ENCODE data around the gene CMTM3. TPM values are rescaled to one million over a fixed set of nuclear protein-coding genes. Genes with fewer than 3 reads are reported as not detected.

The CMTM3 gene
- total and polyA plus RNA-seq, 2 experiments from 2014 or later = 16.4 to 16.6 TPM

DNA sequence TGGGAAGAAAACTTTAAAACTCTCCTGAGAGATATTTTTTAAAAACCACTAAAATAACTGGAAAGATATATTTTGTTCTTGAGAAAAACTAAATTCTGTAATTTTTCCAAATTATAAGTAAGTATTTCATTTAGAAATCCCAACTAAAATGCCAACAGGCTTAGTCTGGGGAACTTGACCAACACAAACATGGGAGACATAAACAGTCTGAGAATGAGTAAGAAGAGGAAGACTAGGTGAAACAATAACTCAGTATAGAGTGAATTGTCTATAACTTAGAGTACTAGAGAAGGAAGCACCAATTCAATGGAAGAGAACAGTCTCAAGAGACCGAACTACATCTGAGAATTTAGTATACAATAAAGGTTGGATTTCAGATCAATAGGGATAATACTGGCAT is 35.4 kb upstream of the CMTM3 start:
- Histone ChIP-seq H3K4me2 (no peak overlapping the region), H3K27ac (ENCODE audit: low read depth) (no peak overlapping the region)
- H3K27ac Mint-ChIP-seq = no peak overlapping the region

DNA sequence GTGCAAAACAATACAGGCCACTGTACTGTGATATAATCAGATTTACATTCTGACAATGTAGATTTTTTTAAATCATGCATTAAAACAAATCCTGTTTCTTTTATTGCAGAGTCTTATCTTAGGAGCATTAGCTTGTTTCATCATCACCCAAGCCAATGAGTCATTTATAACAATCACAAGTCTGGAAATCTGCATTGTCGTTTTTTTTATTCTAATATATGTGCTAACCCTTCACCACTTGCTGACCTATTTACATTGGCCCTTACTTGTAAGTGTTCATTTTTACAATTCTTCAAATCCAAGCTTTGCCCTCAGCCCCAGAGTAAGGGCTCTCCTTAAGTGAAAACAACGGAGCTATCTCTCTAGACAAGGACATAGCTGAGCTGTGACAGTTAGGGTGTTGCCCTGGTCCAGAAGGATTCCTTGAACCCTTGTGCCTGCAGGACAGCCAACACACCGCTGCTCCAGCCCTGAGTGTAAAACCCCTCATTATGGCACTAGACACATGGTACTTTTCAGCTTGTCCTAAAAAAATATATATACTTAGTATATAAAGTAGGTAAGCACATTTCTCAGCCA is 34.6 kb upstream of the CMTM3 start:
- no peaks in the 10 kb centered on the region for H3K4me1 Mint-ChIP-seq
- TF ChIP-seq, protein P1, sequence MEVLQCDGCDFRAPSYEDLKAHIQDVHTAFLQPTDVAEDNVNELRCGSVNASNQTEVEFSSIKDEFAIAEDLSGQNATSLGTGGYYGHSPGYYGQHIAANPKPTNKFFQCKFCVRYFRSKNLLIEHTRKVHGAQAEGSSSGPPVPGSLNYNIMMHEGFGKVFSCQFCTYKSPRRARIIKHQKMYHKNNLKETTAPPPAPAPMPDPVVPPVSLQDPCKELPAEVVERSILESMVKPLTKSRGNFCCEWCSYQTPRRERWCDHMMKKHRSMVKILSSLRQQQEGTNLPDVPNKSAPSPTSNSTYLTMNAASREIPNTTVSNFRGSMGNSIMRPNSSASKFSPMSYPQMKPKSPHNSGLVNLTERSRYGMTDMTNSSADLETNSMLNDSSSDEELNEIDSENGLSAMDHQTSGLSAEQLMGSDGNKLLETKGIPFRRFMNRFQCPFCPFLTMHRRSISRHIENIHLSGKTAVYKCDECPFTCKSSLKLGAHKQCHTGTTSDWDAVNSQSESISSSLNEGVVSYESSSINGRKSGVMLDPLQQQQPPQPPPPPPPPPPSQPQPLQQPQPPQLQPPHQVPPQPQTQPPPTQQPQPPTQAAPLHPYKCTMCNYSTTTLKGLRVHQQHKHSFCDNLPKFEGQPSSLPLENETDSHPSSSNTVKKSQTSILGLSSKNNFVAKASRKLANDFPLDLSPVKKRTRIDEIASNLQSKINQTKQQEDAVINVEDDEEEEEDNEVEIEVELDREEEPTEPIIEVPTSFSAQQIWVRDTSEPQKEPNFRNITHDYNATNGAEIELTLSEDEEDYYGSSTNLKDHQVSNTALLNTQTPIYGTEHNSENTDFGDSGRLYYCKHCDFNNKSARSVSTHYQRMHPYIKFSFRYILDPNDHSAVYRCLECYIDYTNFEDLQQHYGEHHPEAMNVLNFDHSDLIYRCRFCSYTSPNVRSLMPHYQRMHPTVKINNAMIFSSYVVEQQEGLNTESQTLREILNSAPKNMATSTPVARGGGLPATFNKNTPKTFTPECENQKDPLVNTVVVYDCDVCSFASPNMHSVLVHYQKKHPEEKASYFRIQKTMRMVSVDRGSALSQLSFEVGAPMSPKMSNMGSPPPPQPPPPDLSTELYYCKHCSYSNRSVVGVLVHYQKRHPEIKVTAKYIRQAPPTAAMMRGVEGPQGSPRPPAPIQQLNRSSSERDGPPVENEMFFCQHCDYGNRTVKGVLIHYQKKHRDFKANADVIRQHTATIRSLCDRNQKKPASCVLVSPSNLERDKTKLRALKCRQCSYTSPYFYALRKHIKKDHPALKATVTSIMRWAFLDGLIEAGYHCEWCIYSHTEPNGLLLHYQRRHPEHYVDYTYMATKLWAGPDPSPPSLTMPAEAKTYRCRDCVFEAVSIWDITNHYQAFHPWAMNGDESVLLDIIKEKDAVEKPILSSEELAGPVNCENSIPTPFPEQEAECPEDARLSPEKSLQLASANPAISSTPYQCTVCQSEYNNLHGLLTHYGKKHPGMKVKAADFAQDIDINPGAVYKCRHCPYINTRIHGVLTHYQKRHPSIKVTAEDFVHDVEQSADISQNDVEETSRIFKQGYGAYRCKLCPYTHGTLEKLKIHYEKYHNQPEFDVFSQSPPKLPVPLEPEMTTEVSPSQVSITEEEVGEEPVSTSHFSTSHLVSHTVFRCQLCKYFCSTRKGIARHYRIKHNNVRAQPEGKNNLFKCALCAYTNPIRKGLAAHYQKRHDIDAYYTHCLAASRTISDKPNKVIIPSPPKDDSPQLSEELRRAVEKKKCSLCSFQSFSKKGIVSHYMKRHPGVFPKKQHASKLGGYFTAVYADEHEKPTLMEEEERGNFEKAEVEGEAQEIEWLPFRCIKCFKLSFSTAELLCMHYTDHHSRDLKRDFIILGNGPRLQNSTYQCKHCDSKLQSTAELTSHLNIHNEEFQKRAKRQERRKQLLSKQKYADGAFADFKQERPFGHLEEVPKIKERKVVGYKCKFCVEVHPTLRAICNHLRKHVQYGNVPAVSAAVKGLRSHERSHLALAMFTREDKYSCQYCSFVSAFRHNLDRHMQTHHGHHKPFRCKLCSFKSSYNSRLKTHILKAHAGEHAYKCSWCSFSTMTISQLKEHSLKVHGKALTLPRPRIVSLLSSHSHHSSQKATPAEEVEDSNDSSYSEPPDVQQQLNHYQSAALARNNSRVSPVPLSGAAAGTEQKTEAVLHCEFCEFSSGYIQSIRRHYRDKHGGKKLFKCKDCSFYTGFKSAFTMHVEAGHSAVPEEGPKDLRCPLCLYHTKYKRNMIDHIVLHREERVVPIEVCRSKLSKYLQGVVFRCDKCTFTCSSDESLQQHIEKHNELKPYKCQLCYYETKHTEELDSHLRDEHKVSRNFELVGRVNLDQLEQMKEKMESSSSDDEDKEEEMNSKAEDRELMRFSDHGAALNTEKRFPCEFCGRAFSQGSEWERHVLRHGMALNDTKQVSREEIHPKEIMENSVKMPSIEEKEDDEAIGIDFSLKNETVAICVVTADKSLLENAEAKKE (CRISPR knock-in tag; IDR thresholded peaks at IDR 0.05) = no peak
- TF ChIP-seq EZH2phosphoT487 (IDR thresholded peaks at IDR 0.05; ENCODE audit: unreplicated experiment) (no peak), EZH2 (IDR thresholded peaks at IDR 0.05; ENCODE audit: low read depth, unreplicated experiment) (no peak), ZNF114 (CRISPR knock-in tag; IDR thresholded peaks at IDR 0.05) (no peak), STAT1 (IDR thresholded peaks at IDR 0.05; ENCODE audit: unreplicated experiment) (no peak), JUNB (IDR thresholded peaks at IDR 0.05; ENCODE audit: unreplicated experiment) (no peak), CREB1 (CRISPR knock-in tag; IDR thresholded peaks at IDR 0.05; ENCODE audit: low read depth) (no peak), POLR2AphosphoS5 (IDR thresholded peaks at IDR 0.05; ENCODE audit: low read depth) (no peak), ZNF331 (CRISPR knock-in tag; IDR thresholded peaks at IDR 0.05; ENCODE audit: low read depth) (no peak), NANOG (IDR thresholded peaks at IDR 0.05; ENCODE audit: borderline replicate concordance) (no peak)
- TF ChIP-seq, protein P2, sequence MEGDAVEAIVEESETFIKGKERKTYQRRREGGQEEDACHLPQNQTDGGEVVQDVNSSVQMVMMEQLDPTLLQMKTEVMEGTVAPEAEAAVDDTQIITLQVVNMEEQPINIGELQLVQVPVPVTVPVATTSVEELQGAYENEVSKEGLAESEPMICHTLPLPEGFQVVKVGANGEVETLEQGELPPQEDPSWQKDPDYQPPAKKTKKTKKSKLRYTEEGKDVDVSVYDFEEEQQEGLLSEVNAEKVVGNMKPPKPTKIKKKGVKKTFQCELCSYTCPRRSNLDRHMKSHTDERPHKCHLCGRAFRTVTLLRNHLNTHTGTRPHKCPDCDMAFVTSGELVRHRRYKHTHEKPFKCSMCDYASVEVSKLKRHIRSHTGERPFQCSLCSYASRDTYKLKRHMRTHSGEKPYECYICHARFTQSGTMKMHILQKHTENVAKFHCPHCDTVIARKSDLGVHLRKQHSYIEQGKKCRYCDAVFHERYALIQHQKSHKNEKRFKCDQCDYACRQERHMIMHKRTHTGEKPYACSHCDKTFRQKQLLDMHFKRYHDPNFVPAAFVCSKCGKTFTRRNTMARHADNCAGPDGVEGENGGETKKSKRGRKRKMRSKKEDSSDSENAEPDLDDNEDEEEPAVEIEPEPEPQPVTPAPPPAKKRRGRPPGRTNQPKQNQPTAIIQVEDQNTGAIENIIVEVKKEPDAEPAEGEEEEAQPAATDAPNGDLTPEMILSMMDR (conservative IDR thresholded peaks at IDR 0.05; ENCODE audit: low read depth in 2 of 2) = no peak
- TF ChIP-seq, protein P3, sequence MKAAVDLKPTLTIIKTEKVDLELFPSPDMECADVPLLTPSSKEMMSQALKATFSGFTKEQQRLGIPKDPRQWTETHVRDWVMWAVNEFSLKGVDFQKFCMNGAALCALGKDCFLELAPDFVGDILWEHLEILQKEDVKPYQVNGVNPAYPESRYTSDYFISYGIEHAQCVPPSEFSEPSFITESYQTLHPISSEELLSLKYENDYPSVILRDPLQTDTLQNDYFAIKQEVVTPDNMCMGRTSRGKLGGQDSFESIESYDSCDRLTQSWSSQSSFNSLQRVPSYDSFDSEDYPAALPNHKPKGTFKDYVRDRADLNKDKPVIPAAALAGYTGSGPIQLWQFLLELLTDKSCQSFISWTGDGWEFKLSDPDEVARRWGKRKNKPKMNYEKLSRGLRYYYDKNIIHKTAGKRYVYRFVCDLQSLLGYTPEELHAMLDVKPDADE (IDR thresholded peaks at IDR 0.05) = no peak
- Histone ChIP-seq H2AFZ (no peak overlapping the region), H3F3A (replicated peaks; ENCODE audit: low read depth) (no peaks in the 10 kb centered on the region), H3K27ac (ENCODE audit: low read depth) (no peak overlapping the region), H3K4me1 (ENCODE audit: insufficient read depth) (no peaks in the 10 kb centered on the region), H3K9me2 (ENCODE audit: insufficient read depth) (no peaks in the 10 kb centered on the region), H3K4me2 (no peak overlapping the region), H3K4me3 (no peak overlapping the region), H3K27me3 (ENCODE audit: insufficient read depth) (no peaks in the 10 kb centered on the region), H4K20me1 (replicated peaks; ENCODE audit: insufficient read depth) (peaks cover 7% of the 10 kb centered on the region; the same call in 1 of the 2 replicates), H3K36me3 (ENCODE audit: insufficient read depth) (no peaks in the 10 kb centered on the region), H3K79me2 (replicated peaks; ENCODE audit: insufficient read depth) (no peaks in the 10 kb centered on the region)
- peaks cover 4% of the 10 kb centered on the region; the same call in 1 of the 3 replicates for H3K36me3 Mint-ChIP-seq (ENCODE audit: low read depth)
- H3K4me3 Mint-ChIP-seq = no peak overlapping the region
- no peaks in the 10 kb centered on the region for H3K27me3 Mint-ChIP-seq (ENCODE audit: insufficient read depth, low read depth, poor library complexity)
- no peak for DNase-seq (ENCODE audit: low spot score)
- no peak overlapping the region for H3K27ac Mint-ChIP-seq
- no peaks in the 10 kb centered on the region for H3K9me3 Mint-ChIP-seq
- no peak for ATAC-seq

More for the DNA sequence above, 35.4 kb upstream of the CMTM3 start:
- Histone ChIP-seq H2AFZ (no peak overlapping the region), H3K4me1 (ENCODE audit: insufficient read depth) (no peaks in the 10 kb centered on the region), H4K20me1 (replicated peaks; ENCODE audit: insufficient read depth) (peaks cover 7% of the 10 kb centered on the region; the same call in 1 of the 2 replicates), H3F3A (replicated peaks; ENCODE audit: low read depth) (no peaks in the 10 kb centered on the region), H3K4me3 (no peak overlapping the region), H3K79me2 (replicated peaks; ENCODE audit: insufficient read depth) (no peaks in the 10 kb centered on the region), H3K36me3 (ENCODE audit: insufficient read depth) (no peaks in the 10 kb centered on the region), H3K27me3 (ENCODE audit: insufficient read depth) (no peaks in the 10 kb centered on the region), H3K9me2 (ENCODE audit: insufficient read depth) (no peaks in the 10 kb centered on the region)
- H3K4me1 Mint-ChIP-seq = no peaks in the 10 kb centered on the region
- DNase-seq (ENCODE audit: low spot score) (no peak), ATAC-seq (no peak)
- H3K27me3 Mint-ChIP-seq (ENCODE audit: insufficient read depth, low read depth, poor library complexity) = no peaks in the 10 kb centered on the region
- peaks cover 4% of the 10 kb centered on the region; the same call in 1 of the 3 replicates for H3K36me3 Mint-ChIP-seq (ENCODE audit: low read depth)
- no peaks in the 10 kb centered on the region for H3K9me3 Mint-ChIP-seq
- no peak for TF ChIP-seq CREB1 (CRISPR knock-in tag; IDR thresholded peaks at IDR 0.05; ENCODE audit: low read depth)
- no peak for TF ChIP-seq EZH2 (IDR thresholded peaks at IDR 0.05; ENCODE audit: low read depth, unreplicated experiment)
- TF ChIP-seq EZH2phosphoT487 (IDR thresholded peaks at IDR 0.05; ENCODE audit: unreplicated experiment) = no peak
- no peak for TF ChIP-seq STAT1 (IDR thresholded peaks at IDR 0.05; ENCODE audit: unreplicated experiment)
- H3K4me3 Mint-ChIP-seq = no peak overlapping the region

All from GM23338 (cell line).